Midbrain (tissue), 1 donor: ENCODE data around the gene KRTAP4-16.
"Not testable (repeated sequence)": the region's sequence is repeated elsewhere in the genome, so short reads cannot be mapped to it uniquely, and the experiment has no call there.

Source experiments
- DNase-seq: peaks from one replicate; lab custom pipeline; 2025; lab: John Stamatoyannopoulos, UW

The KRTAP4-16 gene

DNA sequence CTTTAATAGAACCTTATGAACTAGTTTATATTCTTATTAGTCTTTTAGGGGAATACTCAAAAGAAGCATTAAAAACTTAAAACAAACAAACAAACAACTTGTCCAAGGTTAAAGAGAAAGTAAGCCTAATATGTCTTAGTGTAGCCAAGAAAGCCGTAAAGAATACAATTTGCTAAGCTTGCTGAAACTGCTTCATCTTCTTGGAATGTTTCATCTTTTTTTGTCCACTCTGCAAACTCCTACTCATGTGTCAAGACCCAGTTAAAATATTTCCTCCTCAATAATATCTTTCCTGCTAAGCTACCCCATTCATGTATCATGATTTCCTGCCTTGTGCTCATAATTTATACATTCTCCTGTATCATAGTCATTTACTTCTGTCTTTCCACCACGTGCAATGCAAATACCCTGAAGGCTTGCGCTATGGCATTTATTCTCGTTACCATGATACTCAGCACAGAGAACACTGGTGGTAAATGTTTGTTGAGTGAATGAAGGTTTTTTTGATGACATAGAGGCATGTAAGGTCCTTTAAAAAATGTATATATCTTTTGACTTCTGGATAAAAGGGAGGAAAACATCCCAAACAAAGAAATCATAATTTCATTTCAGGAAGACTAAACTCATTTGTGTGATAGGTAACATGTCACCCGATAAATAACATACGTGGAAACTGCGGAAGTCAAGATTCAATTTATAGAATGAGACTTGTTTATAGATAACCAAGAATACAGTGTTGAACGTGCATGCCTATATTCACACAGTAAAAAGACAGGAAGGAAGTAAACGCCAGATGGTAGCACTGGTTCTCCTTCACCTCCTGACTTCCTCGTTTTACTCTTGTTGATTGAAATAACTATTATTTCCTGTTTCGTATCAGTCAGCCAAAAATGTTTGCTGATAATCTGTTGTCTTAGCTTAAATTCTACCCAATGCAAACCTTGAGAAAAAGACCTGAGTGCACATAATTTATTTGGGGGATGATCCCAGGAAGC lies 18.0 kb upstream of the KRTAP4-16 start:
- not testable (repeated sequence) for DNase-seq

DNA sequence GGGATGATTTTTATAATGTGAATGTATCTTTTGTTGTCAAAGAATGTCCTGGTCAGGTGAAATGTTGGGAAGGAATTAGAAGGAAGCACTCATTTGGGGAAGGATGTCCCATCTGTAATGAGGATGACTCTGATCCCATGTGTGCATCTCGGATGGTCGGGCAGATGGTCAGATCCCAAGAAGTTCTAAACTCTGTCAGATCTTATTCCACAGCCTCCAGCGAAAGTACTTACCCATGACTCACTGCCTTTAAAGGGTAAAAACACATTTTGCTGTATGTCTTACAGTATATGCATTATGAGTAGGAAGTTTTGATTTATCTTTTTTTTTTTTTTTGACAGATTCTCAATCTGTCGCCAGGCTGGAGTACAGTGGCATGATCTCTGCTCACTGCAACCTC lies 16.7 kb upstream of the KRTAP4-16 start:
- no peak for DNase-seq

DNA sequence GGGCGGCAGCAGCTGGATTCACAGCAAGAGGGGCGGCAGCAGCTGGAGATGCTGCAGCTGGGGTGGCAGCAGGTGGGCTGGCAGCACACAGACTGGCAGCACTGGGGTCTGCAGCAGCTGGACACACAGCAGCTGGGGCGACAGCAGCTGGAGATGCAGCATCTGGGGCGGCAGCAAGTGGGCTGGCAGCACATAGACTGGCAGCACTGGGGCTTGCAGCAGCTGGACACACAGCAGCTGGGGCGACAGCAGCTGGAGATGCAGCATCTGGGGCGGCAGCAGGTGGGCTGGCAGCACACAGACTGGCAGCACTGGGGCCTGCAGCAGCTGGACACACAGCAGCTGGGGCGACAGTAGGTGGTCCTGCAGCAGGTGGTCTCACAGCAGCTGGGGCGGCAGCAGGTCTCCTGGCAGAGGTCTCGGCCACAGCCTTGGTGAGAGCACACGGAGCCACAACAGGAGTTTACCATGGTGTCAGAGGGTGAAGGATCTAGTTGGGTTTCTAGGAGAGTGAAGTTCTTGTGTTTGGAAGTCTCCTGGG lies 15.9 kb upstream of the KRTAP4-16 start, which contains the start of gene KRTAP4-11:
KRTAP4-11 (minus strand) TSS at position 528 of the 541 bp plus-strand sequence; CDS start at position 470, 58 bp downstream.
- not testable (repeated sequence) for DNase-seq

DNA sequence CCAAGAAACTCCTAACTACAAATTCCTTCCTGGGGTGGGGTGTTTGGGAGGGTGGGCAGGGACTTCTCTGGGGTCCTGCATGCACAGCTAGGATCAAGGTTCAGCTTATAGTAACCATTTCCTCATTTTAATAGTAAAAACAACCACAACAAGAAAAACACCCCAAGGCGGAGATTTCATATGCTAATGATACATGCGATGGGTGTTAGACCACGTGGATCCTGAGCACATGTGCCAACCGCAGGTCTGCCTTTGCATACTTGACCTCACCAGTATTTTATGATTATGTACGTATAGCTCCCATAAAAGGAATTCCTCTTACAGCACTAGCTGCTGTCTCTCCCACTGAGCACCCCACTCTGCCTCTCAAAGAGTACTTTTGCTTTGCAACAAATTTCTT lies 14.3 kb upstream of the KRTAP4-16 start:
- DNase-seq, result no peak

DNA sequence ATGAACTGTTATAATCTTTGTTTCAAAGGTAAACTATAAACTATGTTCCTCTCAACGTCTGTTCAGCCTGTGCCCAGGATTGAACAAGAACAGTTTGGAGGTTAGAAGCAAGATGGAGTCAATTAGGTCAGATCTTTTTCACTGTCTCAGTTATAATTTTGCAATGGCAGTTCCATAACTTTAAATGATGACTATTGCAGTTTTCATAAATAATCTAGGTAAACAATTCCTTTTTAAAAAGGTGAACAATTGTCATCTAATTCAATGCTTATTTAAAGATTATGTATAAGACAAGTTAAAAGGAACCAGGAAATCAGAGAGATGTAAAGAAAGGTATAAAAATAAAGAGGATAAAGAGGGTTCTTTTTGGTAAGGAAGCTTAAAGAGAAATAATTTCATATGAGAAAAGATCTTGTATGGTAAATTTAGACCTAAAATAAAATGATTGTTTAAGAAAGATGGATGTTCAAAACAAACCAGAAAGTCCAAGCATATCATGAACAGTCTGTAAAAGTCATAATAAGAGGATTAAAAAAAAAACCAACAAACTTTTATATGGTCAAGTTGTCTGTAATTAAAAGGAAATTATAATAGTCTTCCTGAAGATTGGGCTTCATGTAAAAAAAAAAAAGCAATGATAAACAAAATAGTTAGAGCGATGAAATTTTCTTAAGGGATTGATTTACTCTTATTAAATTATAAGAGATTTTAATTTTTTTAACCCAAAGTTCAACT lies 9.3 kb upstream of the KRTAP4-16 start:
- no peak for DNase-seq

DNA sequence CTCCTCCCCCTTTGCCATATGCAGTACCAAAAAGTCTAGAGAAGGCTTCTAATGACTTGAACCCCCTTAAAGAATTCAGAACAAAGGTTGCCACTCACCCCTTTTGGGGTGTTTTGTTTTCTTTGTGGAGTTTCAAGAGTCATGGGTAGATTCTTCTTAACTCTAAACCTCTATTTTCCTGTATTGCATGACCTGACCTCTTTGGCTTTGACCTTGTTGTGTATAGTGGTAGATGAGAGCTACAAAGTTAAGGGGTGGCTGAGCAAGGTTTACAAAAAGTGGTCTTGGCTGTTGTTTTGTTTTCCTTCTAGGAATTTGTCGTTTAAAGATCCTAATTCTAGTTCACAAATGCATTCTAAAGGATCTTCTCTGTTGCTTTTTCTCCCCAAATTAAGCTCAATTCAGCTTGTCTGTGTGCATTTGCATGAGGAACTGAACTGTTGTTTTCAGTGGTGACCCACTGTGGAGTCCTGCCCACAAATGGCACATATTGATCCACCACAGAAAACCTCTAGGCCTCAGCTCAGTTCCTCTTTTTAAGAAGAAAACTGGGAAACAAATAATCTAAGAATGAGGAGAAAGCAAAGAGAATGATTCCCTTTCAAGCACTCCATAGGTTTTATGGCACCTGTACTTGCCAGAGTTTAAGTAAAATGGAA lies 6.8 kb upstream of the KRTAP4-16 start:
- DNase-seq, result not testable (repeated sequence)

DNA sequence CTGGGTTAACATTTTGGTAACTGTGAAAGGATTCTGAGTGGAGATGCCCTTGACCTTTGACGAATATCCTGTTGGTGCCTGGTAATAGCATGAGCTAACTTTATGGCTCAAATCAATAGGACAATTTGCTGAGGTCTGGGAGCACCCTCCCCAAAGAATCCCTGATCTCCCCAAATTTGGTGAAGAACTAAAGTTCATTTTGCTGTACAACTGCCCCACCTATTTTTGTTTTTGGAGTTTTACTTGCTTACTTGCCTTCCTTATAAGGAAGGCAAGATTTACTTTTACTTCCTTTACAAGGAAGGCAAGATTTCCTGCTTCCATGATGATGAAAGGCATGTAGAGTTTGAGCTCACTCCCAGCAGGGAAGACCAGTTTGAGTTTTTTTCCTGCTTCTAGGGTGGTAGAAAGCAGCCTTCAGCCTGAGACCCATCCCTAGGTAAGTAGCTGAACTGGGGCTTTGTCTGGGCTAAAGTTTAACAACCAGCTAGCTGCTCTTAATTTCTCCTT lies 6.0 kb upstream of the KRTAP4-16 start:
- no peak for DNase-seq

DNA sequence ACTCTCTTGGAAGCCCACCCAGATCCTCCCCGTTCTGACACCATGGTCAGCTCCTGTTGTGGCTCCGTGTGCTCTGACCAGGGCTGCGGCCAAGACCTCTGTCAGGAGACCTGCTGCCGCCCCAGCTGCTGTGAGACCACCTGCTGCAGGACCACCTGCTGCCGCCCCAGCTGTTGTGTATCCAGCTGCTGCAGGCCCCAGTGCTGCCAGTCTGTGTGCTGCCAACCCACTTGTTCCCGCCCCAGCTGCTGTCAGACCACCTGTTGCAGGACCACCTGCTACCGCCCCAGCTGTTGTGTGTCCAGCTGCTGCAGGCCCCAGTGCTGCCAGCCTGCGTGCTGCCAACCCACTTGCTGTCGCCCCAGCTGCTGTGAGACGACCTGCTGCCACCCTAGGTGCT lies 3.3 kb upstream of the KRTAP4-16 start, which contains the start of gene KRTAP4-9:
KRTAP4-9 (plus strand) TSS at position 43 of the 400 bp plus-strand sequence; CDS start at position 43, 0 bp downstream.
- DNase-seq, result not testable (repeated sequence)

DNA sequence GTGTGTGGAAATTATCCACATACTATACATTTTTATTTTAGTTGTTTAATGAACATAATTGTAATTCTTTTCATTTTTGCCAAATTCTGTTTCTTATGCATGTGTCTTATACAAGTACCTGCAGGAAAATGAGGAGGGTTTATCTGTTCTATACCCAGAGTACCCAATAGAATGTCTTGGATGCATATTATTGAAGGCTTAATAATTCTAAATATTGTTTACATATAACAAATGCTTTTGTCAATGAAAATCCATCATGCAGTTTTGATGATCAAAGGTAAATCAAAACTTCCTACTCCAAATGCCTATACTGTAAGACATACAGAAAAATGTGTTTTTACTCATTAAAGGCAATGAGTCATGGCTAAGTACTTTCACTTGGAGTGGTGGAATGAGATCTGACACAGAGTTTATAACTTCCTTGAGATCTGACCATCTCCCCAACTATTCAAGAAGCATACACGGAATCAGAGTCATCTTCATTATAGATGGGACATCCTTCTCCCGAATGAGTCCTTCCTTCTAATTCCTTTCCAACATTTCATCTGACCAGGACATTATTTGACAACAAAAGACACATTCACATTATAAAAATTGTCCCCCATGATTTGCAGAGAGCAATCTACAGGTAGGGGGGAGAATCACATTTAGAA lies 2.5 kb upstream of the KRTAP4-16 start:
- DNase-seq, result not testable (repeated sequence)

DNA sequence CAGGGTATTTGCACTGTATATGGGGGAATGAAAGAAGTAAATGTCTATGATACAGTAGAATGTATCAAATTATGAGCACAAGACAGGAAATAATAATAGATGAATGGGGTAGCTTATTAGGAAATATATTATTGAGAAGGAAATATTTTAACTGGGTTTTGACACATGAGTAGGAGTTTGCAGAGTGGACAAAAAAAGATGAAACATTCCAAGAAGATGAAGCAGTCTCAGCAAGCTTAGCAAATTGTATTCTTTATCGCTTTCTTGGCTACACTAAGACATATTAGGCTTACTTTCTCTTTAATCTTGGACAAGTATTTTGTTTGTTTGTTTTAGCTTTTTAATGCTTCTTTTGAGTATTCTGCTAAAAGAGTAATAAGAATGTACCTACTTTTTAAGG lies 1.9 kb upstream of the KRTAP4-16 start:
- DNase-seq, result no peak

DNA sequence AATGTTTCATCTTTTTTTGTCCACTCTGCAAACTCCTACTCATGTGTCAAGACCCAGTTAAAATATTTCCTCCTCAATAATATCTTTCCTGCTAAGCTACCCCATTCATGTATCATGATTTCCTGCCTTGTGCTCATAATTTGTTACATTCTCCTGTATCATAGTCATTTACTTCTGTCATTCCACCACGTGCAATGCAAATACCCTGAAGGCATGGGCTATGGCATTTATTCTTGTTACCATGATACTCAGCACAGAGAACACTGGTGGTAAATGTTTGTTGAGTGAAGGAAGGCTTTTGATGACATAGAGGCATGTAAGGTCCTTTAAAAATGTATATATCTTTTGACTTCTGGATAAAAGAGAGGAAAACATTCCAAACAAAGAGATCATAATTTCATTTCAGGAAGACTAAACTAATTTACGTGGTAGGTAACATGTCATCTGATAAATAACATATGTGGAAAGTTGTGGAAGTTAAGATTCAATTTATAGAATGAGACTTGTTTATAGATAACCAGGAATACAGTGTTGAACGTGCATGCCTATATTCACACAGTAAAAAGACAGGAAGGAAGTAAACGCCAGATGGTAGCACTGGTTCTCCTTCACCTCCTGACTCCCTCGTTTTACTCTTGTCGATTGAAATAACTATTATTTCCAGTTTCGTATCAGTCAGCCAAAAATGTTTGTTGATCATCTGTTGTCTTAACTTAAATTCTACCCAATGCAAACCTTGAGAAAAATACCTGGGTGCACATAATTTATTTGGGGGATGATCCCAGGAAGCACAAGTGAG lies 2.1 kb downstream of the KRTAP4-16 start:
- DNase-seq, result not testable (repeated sequence)

DNA sequence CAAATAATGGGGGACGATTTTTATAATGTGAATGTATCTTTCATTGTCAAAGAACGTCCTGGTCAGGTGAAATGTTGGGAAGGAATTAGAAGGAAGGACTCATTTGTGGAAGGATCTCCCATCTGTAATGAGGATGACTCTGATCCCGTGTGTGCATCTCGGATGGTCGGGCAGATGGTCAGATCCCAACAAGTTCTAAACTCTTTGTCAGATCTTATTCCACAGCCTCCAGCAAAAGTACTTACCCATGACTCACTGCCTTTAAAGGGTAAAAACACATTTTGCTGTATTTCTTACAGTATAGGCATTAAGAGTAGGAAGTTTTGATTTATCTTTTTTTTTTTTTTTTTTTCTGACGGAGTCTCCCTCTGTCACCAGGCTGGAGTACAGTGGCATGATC lies 3.5 kb downstream of the KRTAP4-16 start:
- no peak for DNase-seq

DNA sequence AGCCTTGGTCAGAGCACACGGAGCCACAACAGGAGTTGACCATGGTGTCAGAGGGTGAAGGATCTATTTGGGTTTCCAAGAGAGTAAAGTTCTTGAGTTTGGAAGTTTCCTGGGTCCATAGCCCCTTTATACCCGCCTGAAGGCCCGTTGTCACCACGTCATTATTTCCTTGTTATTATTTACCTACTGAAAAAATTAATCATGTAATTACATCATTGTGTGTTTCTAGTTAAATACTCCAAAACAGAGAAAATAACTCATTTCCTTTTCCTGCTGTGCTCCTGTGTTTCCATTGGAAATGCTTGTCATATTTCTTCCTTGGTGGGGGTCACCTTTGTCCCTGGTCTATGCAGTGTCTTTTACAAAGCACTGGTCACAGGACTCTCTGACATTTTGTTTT lies 4.0 kb downstream of the KRTAP4-16 start, which contains the start of gene KRTAP4-8:
KRTAP4-8 (minus strand) TSS at position 101 of the 400 bp plus-strand sequence; CDS start at position 43, 58 bp downstream.
- DNase-seq, result no peak

DNA sequence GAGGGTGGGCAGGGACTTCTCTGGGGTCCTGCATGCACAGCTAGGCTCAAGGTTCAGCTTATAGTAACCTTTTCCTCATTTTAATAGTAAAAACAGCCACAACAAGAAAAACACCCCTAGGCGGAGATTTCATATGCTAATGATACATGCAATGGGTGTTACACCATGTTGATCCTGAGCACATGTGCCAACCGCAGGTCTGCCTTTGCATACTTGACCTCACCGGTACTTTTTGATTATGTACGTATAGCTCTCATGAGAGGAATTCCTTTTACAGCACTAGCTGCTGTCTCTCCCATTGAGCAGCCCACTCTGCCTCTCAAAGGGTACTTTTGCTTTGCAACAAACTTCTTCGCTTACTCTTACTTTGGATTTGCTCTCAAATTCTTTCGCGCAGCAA lies 6.0 kb downstream of the KRTAP4-16 start:
- no peak for DNase-seq

DNA sequence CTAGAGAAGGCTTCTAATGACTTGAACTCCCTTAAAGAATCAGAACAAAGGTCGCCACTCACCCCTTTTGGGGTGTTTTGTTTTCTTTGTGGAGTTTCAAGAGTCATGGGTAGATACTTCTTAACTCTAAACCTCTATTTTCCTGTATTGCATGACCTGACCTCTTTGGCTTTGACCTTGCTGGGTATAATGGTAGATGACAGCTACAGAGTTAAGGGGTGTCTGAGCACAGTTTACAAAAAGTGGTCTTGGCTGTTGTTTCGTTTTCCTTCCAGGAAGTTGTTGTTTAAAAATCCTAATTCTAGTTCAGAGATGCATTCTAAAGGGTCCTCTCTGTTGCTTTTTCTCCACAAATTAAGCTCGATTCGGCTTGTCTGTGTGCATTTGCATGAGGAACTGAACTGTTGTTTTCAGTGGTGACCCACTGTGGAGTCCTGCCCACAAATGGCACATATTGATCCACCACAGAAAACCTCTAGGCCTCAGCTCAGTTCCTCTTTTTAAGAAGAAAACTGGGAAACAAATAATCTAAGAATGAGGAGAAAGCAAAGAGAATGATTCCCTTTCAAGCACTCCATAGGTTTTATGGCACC lies 13.2 kb downstream of the KRTAP4-16 start:
- not testable (repeated sequence) for DNase-seq

DNA sequence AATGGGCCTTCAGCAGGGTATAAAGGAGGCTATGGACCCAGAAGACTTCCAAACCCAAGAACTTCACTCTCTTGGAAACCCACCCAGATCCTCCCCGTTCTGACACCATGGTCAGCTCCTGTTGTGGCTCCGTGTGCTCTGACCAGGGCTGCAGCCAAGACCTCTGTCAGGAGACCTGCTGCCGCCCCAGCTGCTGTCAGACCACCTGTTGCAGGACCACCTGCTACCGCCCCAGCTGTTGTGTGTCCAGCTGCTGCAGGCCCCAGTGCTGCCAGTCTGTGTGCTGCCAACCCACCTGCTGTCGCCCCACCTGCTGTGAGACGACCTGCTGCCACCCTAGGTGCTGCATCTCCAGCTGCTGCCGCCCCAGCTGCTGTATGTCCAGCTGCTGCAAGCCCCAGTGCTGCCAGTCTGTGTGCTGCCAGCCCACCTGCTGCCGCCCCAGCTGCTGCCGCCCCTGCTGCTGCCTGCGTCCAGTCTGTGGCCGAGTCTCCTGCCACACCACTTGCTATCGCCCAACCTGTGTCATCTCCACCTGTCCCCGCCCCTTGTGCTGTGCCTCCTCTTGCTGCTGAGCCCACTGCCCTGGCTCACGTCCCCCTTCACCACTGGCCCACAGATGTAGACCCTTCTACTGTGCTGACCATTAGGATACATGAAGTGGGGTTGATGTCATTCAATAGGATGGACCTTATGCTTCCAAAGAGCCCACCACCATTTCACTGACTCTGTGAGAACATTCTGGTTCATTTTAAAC lies 17.7 kb downstream of the KRTAP4-16 start, which contains the start of gene KRTAP4-7:
KRTAP4-7 (plus strand) TSS at position 51 of the 757 bp plus-strand sequence; CDS start at position 108, 57 bp downstream.
- DNase-seq, result not testable (repeated sequence)

DNA sequence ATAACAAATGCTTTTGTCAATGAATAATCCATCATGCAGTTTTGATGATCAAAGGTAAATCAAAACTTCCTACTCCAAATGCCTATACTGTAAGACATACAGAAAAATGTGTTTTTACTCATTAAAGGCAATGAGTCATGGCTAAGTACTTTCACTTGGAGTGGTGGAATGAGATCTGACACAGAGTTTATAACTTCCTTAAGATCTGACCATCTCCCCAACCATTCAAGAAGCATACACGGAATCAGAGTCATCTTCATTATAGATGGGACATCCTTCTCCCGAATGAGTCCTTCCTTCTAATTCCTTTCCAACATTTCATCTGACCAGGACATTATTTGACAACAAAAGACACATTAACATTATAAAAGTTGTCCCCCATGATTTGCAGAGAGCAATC lies 18.6 kb downstream of the KRTAP4-16 start:
- DNase-seq, result not testable (repeated sequence)

DNA sequence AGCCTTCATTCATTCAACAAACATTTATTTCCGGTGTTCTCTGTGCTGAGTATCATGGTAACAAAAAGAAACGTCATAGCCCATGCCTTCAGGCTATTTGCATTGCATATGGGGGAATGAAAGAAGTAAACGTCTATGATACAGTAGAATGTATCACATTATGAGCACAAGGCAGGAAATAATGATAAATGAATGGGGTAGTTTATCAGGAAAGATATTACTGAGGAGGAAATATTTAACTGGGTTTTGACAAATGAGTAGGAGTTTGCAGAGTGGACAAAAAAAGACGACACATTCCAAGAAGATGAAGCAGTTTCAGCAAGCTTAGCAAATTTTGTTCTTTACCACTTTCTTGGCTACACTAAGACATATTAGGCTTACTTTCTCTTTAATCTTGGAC lies 19.4 kb downstream of the KRTAP4-16 start:
- no peak for DNase-seq

DNA sequence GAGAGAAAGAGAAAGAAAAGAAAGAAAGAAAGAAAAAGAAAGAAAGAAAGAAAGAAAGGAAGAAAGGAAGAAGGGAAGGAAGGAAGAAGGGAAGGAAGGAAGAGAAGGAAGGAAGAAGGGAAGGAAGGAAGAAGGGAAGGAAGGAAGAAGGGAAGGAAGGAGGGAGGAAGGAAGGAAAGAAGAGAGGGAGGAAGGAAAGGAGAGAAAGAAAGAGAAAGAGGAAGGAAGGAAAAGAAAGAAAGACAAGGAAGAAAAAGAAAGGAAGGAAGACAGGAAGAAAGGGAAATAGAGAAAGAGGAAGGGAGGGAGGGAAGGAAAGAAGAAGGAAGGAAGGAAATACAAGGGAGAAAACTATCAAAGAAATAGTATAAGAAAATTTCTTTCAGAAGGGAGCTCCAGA lies 25.2 kb downstream of the KRTAP4-16 start:
- no peak for DNase-seq
